ENCODE data around the gene AHNAK.
"Not testable (repeated sequence)": the region's sequence is repeated elsewhere in the genome, so short reads cannot be mapped to it uniquely, and the experiment has no call there.

GRCh38 chr11:62571493-62571892 is 24.9 kb upstream of the AHNAK start:
- not testable (repeated sequence) for TF ChIP-seq EZH2 (IDR thresholded peaks at IDR 0.05; ENCODE audit: borderline replicate concordance, low read length); CTCF (conservative IDR thresholded peaks at IDR 0.05 in 1 of 2, IDR thresholded peaks at IDR 0.05 in 1 of 2; ENCODE audit: extremely low read depth in 1 of 2, insufficient read depth in 1 of 2, low read depth in 1 of 2, low read length in 2 of 2)

Data from mammary epithelial cell (primary cell).